Gastrocnemius medialis (tissue), 4 donors: ENCODE results near the gene RASA3. TPM values are rescaled to one million over a fixed set of nuclear protein-coding genes. Genes with fewer than 3 reads are reported as not detected.
"Not testable (repeated sequence)": the region's sequence is repeated elsewhere in the genome, so short reads cannot be mapped to it uniquely, and the experiment has no call there.

ENCODE experiments used
- ATAC-seq, 2 donors: fragments of 150-250 bp; one replicate each; pipeline ENCODE4 v1.9.1; 2016
- DNase-seq, 2 donors: peaks; one replicate each; pipeline ENCODE4 v3.0.0-alpha.2; 2019
- H3K27ac ChIP-seq, 4 donors: fragments of 200-600 bp; sonication (generic); 1 replicate in 1 of 4; 2 replicates in 3 of 4; pipeline ENCODE4 v1.5.1; 2016 to 2018; ENCODE audit warnings: mild to moderate bottlenecking in 2 of 4, moderate library complexity in 1 of 4
- H3K27me3 ChIP-seq, 3 donors: fragments of 200-600 bp; sonication (generic) in 2 of 3; 1 replicate in 1 of 3; 2 replicates in 2 of 3; pipeline versions ENCODE4 v1.5.1 to v1.6.0; 2016 to 2019; ENCODE audit warnings: mild to moderate bottlenecking in 1 of 3, moderate library complexity in 1 of 3
- H3K36me3 ChIP-seq, 2 donors: fragments of 200-600 bp; sonication (generic) in 1 of 2; one replicate each; pipeline ENCODE4 v1.5.1; 2017 to 2018
- H3K4me1 ChIP-seq, 2 donors: fragments of 200-600 bp; sonication (generic) in 1 of 2; one replicate each; pipeline ENCODE4 v1.5.1; 2016 to 2017; ENCODE audit warnings: mild to moderate bottlenecking in 2 of 2
- H3K4me3 ChIP-seq, 4 donors: fragments of 200-600 bp; sonication (generic) in 3 of 4; 1 replicate in 1 of 4; 2 replicates in 3 of 4; pipeline ENCODE4 v1.5.1; 2016 to 2019; ENCODE audit warnings: mild to moderate bottlenecking in 2 of 4
- H3K9me3 ChIP-seq, 3 donors: fragments of 200-600 bp; sonication (generic) in 2 of 3; 1 replicate in 1 of 3; 2 replicates in 2 of 3; pipeline ENCODE4 v1.5.1; 2016 to 2019
- CTCF ChIP-seq, 5 experiments: fragments of 450-650 bp in 3 of 5; fragments of 200-600 bp in 2 of 5; sonication (generic) in 2 of 5; IDR thresholded peaks in 4 of 5; conservative IDR thresholded peaks in 1 of 5; 1 replicate in 4 of 5; 2 replicates in 1 of 5; pipeline ENCODE4 v1.5.1; 2016 to 2019; ENCODE audit warnings: antibody characterized with exemption in 5 of 5, mild to moderate bottlenecking in 3 of 5, moderate library complexity in 3 of 5
- POLR2A ChIP-seq, 2 donors: fragments of 450-650 bp; IDR thresholded peaks; one replicate each; pipeline ENCODE4 v1.6.1; 2017; ENCODE audit warnings: antibody characterized with exemption in 2 of 2, mild to moderate bottlenecking in 2 of 2, moderate library complexity in 2 of 2
- in situ Hi-C, 4 donors: fragments of 200-750 bp; cut with MboI; loops; one replicate each; pipeline versions ENCODE4 v1.15.0 to v1.8.0; 2017; ENCODE audit warnings: low sequenced_read_pairs in 4 of 4
- intact Hi-C: fragments of 100-400 bp; cut with DNase I; formaldehyde crosslinking; loops from one replicate; pipeline ENCODE4 v1.15.1; 2023; ENCODE audit warnings: low total_unique reads
- total RNA-seq, 4 donors: library from RNA; depleted of rRNA; stranded (reverse); fragments of >200 nt; gene quantifications; one replicate each; pipeline versions ENCODE4 v1.1.0 to v1.2.3, GENCODE V29; 2016

Gene RASA3
- total RNA-seq, 4 donors from 2014 or later = 3.4 to 22.2 (median 10.8) TPM

GRCh38 chr13:114022876-114023275 lies 109.5 kb downstream of the RASA3 start:
- DNase-seq (no peak), ATAC-seq (no peak)
- no peak for TF ChIP-seq CTCF (IDR thresholded peaks at IDR 0.05 in 4 of 5, conservative IDR thresholded peaks at IDR 0.05 in 1 of 5)
- no peak for TF ChIP-seq POLR2A (IDR thresholded peaks at IDR 0.05)
- Histone ChIP-seq H3K27ac (no peak overlapping the region), H3K4me3 (no peak overlapping the region), H3K9me3 (no peaks in the 10 kb centered on the region), H3K4me1 (peaks cover 0 to 6% of the 10 kb centered on the region in 2 donors), H3K36me3 (peaks cover 0 to 53% of the 10 kb centered on the region in 2 donors), H3K27me3 (no peaks in the 10 kb centered on the region)
- in situ Hi-C loops = no loop called here
- intact Hi-C loops = no loop called here

DNA sequence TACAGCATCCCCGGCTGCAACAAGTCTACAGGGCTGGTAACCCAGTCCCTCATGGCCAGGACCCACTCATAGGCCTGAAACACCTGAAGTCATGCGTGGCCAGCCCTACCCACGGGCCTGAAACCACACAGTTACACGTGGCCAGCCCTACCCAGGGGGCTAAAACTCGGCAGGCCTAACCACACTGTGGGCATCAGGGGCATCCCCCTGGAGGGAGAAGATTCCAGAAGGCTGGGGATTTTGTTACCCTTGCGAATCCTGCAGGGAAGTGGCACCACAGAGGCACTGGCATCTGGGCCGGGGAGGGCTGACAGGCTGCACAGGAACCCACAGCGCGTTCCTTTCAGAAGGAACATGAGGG lies 110.1 kb downstream of the RASA3 start:
- ATAC-seq (no peak), DNase-seq (no peak)
- Histone ChIP-seq H3K27ac (no peak overlapping the region), H3K27me3 (no peaks in the 10 kb centered on the region), H3K9me3 (no peaks in the 10 kb centered on the region), H3K4me1 (peaks cover 0 to 6% of the 10 kb centered on the region in 2 donors), H3K4me3 (no peak overlapping the region), H3K36me3 (peaks cover 0 to 58% of the 10 kb centered on the region in 2 donors)
- TF ChIP-seq CTCF (IDR thresholded peaks at IDR 0.05 in 4 of 5, conservative IDR thresholded peaks at IDR 0.05 in 1 of 5) (no peak), POLR2A (IDR thresholded peaks at IDR 0.05) (no peak)
- in situ Hi-C loops = no loop called here
- intact Hi-C loops = no loop called here

- in situ Hi-C loops (no loop called here), intact Hi-C loops (no loop called here)
- Histone ChIP-seq H3K27ac (no peak overlapping the region), H3K4me3 (no peak overlapping the region), H3K36me3 (peaks cover 0 to 59% of the 10 kb centered on the region in 2 donors), H3K9me3 (no peaks in the 10 kb centered on the region), H3K4me1 (peaks cover 0 to 4% of the 10 kb centered on the region in 2 donors), H3K27me3 (no peaks in the 10 kb centered on the region)
- ATAC-seq = no peak
- no peak for DNase-seq
- TF ChIP-seq CTCF (IDR thresholded peaks at IDR 0.05 in 4 of 5, conservative IDR thresholded peaks at IDR 0.05 in 1 of 5) = no peak
- no peak for TF ChIP-seq POLR2A (IDR thresholded peaks at IDR 0.05)
Observed at GRCh38 chr13:114021464-114022308, 110.7 kb downstream of the RASA3 start.

- in situ Hi-C loops = no loop called here
- Histone ChIP-seq H3K9me3 (no peaks in the 10 kb centered on the region), H3K36me3 (peaks cover 0 to 67% of the 10 kb centered on the region in 2 donors), H3K27me3 (no peaks in the 10 kb centered on the region), H3K4me3 (no peak overlapping the region), H3K27ac (no peak overlapping the region), H3K4me1 (no peaks in the 10 kb centered on the region)
- no peak for DNase-seq
- intact Hi-C loops = no loop called here
- TF ChIP-seq POLR2A (IDR thresholded peaks at IDR 0.05) (no peak), CTCF (IDR thresholded peaks at IDR 0.05 in 4 of 5, conservative IDR thresholded peaks at IDR 0.05 in 1 of 5) (no peak)
- ATAC-seq = no peak
Observed at GRCh38 chr13:114020750-114021463, 111.5 kb downstream of the RASA3 start.

- DNase-seq, H3K9me3 ChIP-seq: not testable (repeated sequence)
- H3K36me3 ChIP-seq = peaks cover 0 to 75% of the 10 kb centered on the region in 2 donors
Observed at GRCh38 chr13:114020134-114020533, 112.3 kb downstream of the RASA3 start.

More at GRCh38 chr13:114020134-114020533, 112.3 kb downstream of the RASA3 start:
- H3K27me3 ChIP-seq, ATAC-seq, in situ Hi-C loops, intact Hi-C loops, H3K4me1 ChIP-seq, H3K4me3 ChIP-seq, H3K27ac ChIP-seq: not testable (repeated sequence)
